Pancreas (tissue), 10 donors: Measurements from ENCODE around the gene LAMC3. TPM values are rescaled to one million over a fixed set of nuclear protein-coding genes. Genes with fewer than 3 reads are reported as not detected.
"Not testable (repeated sequence)": the region's sequence is repeated elsewhere in the genome, so short reads cannot be mapped to it uniquely, and the experiment has no call there.

ENCODE experiments used
- ATAC-seq, 4 donors: fragments of 200-7000 bp; cut with Tn5 transposase; one replicate each; pipeline versions ENCODE4 v1.8.0 to v1.9.1; 2020; ENCODE audit warnings: mild to moderate bottlenecking in 4 of 4, moderate library complexity in 4 of 4
- DNase-seq, 6 donors: peaks; one replicate each; pipeline ENCODE4 v3.0.0-alpha.2; 2020
- FAIRE-seq: peaks from 2 replicates; lab custom pipeline; 2012; peaks lifted over from hg19 to GRCh38; lab: Jason Lieb, UNC
- H3K27ac ChIP-seq, 4 donors: fragments of 200-600 bp; sonication (generic); 1 replicate in 3 of 4; 2 replicates in 1 of 4; pipeline versions ENCODE4 v1.5.0 to v1.8.0; 2020
- H3K27me3 ChIP-seq, 4 donors: fragments of 200-600 bp; one replicate each; pipeline ENCODE4 v1.8.0; 2021
- H3K36me3 ChIP-seq, 3 donors: fragments of 200-600 bp; sonication (generic) in 1 of 3; one replicate each; pipeline versions ENCODE4 v1.5.0 to v1.8.0; 2020 to 2021
- H3K4me1 ChIP-seq, 3 donors: fragments of 200-600 bp; one replicate each; pipeline ENCODE4 v1.8.0; 2021
- H3K4me3 ChIP-seq, 4 donors: fragments of 200-600 bp; sonication (generic) in 2 of 4; one replicate each; pipeline versions ENCODE4 v1.5.0 to v1.8.0; 2020 to 2021
- H3K9me3 ChIP-seq, 4 donors: fragments of 200-600 bp; one replicate each; pipeline ENCODE4 v1.8.0; 2021
- WGBS, 2 donors: extraction: QIAGEN DNeasy Blood & Tissue Kit; methylation state at CpG; one replicate each; pipeline ENCODE4 v1.1.7; 2013; 5-methylcytosine and 5-hydroxymethylcytosine counted together
- intact Hi-C, 3 donors: fragments of 100-400 bp; cut with DNase I; formaldehyde crosslinking; loops; one replicate each; pipeline versions ENCODE4 v1.11.1 to v1.14.2; 2022
- polyA plus RNA-seq, 2 donors: library from polyadenylated mRNA; stranded (reverse); fragments of 200-250 nt; gene quantifications; one replicate each; pipeline ENCODE4 v1.2.3, GENCODE V29; 2013
- total RNA-seq, 6 donors: library from RNA; stranded (reverse); fragmentation: NEBNext Ultra II Directional in 4 of 6; extraction: Animal tissue kit (Norgen Biotek cat#: 25700) in 4 of 6; gene quantifications; one replicate each; pipeline versions ENCODE4 v1.2.1 to v1.2.4, GENCODE V29; 2021 to 2023
- TF ChIP-seq, protein P1 (sequence below), 4 donors: fragments of 200-600 bp; sonication (generic) in 3 of 4; IDR thresholded peaks; one replicate each; pipeline versions ENCODE4 v1.5.0 to v1.8.0; 2021; ENCODE audit warnings: antibody characterized with exemption in 4 of 4
- donor health status: healthy with polysubstance abuse.
- donor health status: DM: no; HTN: no; CAD: no; lungs with moderate emphysema.
- donor health status: DM: no; HTN: no; CAD: no.
- donor health status: control.
- donor health status: control.
- donor health status: Bipolar disorder and iron deficiency.
- donor health status: DM: yes; HTN: yes; CAD: no.
- donor health status: DM: no; HTN: no; CAD: no.
- donor health status: DM: no; HTN: no; CAD: no.
- donor health status: DM: yes; HTN: yes; CAD: no.

The LAMC3 gene
- total and polyA plus RNA-seq, 8 donors, result 1.1 to 8.9 (median 2.7) TPM

DNA sequence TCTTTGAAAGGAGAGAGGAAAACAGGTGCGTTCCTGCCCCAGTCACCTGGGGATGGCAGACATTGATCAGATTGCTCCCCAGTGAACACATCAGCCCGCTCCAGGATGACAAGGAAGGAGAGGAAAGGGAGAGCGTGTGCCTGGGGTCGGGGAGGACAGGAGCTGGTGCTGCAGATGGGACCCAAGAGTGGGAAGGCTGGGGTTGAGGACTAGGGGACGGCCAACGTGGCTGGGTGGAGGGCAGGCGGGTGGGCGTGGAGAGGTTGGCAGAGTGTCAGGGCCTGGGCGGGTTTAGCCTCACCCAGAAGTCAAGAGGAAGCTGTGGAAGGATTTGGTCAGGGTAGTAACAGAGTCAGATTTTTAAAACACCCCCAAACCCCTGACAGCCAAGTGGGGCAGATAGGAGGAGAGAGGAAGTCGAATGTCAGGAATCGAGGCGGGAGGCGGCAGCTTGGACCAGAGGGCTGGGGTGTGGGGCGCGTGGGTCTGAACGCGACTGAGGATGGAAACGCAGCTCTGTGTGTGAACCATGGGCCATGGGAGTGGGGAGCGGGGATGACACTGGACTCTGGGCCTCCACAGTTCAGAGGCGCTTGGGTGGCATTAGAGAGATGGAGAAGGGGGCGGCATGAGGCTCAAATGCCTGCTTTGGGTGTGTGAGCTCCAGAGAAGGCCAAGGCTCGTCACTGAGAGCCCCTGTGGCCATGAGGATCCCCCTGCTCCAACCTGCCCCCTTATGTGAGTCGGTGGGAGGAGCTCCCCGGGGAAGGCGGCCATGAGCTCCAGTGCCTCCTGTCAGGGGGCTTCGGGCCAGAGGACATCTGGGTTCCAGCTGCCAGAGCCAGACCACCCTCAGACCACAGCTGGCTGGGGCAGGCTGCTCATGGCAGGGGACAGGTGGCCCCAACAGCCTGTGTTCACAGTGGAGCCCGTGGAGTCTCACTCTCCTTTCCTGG, 24.6 kb downstream of the LAMC3 start:
- 71 to 72% methylated on average over 27 of the region's 27 CpGs for WGBS, 2 donors
- H3K36me3 ChIP-seq, result no peaks in the 10 kb centered on the region
- H3K9me3 ChIP-seq, result no peaks in the 10 kb centered on the region
- H3K4me1 ChIP-seq, result no peaks in the 10 kb centered on the region
- TF ChIP-seq, protein P1, sequence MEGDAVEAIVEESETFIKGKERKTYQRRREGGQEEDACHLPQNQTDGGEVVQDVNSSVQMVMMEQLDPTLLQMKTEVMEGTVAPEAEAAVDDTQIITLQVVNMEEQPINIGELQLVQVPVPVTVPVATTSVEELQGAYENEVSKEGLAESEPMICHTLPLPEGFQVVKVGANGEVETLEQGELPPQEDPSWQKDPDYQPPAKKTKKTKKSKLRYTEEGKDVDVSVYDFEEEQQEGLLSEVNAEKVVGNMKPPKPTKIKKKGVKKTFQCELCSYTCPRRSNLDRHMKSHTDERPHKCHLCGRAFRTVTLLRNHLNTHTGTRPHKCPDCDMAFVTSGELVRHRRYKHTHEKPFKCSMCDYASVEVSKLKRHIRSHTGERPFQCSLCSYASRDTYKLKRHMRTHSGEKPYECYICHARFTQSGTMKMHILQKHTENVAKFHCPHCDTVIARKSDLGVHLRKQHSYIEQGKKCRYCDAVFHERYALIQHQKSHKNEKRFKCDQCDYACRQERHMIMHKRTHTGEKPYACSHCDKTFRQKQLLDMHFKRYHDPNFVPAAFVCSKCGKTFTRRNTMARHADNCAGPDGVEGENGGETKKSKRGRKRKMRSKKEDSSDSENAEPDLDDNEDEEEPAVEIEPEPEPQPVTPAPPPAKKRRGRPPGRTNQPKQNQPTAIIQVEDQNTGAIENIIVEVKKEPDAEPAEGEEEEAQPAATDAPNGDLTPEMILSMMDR (IDR thresholded peaks at IDR 0.05), result no peak
- no peak overlapping the region for H3K27ac ChIP-seq
- ATAC-seq (no peak), FAIRE-seq (no peak), DNase-seq (no peak)
- intact Hi-C loops, result no loop called here
- H3K4me3 ChIP-seq, result no peak overlapping the region
- no peaks in the 10 kb centered on the region for H3K27me3 ChIP-seq

DNA sequence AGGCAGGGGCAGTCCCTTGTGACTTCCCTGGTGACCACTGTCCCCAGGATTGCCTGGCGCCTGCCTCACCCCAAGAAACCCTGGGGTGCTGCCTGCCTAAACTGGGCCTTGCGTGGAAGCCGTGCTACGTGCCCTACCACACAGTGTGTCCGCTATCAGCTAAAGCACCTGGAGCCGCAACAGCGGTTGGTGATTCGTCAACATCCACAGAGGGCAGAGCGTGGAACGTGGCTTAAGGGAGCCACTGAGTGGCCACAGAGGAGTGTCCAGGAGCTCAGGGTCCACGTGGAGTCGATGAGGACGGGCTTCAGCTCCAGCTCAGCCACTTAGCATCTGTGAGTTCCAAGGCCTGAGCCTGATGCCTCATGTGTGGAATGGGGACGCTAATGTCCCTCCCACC, 25.3 kb downstream of the LAMC3 start:
- H3K27me3 ChIP-seq, result no peaks in the 10 kb centered on the region
- DNase-seq (no peak), FAIRE-seq (no peak), ATAC-seq (no peak)
- H3K4me1 ChIP-seq, result no peaks in the 10 kb centered on the region
- H3K4me3 ChIP-seq, result no peak overlapping the region
- no peaks in the 10 kb centered on the region for H3K9me3 ChIP-seq
- WGBS, 2 donors, result 80 to 87% methylated on average over 14 of the region's 14 CpGs
- intact Hi-C loops, result no loop called here
- TF ChIP-seq, protein P1 (IDR thresholded peaks at IDR 0.05), result no peak
- H3K36me3 ChIP-seq, result no peaks in the 10 kb centered on the region
- H3K27ac ChIP-seq, result no peak overlapping the region

DNA sequence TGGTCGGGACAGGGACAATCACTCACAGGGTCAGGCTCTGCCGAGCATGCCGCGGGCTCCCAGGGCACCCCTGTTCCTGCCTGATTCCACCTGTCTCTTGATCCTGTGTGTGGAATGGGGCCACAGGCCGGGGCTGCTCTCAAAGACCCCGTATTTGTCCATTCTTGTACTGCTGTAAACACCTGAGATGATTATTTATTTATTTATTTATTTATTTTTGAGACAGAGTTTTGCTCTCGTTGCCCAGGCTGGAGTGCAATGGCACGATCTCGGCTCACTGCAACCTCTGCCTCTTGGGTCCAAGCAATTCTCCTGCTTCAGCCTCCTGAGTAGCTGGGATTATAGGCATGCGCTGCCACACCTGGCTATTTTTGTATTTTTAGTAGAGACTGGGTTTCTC, 25.8 kb downstream of the LAMC3 start:
- 85% methylated on average over 10 of the region's 10 CpGs for WGBS, 2 donors
- H3K4me1 ChIP-seq, H3K27me3 ChIP-seq, H3K36me3 ChIP-seq, H3K4me3 ChIP-seq, H3K9me3 ChIP-seq, H3K27ac ChIP-seq, intact Hi-C loops, FAIRE-seq, DNase-seq, ATAC-seq: not testable (repeated sequence)

DNA sequence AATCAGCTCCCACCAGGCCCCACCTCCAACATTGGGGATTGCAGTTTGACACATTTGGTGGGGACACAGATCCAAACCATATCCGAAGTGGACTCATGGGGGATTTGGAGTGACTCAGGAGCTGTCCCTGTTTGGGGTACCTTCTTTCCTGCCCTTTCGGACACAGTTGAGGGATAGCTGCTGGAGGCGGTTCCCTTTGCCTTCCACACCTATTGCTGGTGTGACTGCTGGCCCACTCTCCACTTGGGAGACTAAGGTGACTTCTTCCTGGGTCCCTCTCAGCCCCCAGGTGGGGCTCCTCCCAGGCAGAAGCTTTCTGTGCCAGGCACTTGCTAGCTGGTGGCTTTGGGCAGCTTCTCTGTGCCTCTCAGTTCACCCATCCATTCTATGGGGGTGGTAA, 26.6 kb downstream of the LAMC3 start:
- no peak for FAIRE-seq

DNA sequence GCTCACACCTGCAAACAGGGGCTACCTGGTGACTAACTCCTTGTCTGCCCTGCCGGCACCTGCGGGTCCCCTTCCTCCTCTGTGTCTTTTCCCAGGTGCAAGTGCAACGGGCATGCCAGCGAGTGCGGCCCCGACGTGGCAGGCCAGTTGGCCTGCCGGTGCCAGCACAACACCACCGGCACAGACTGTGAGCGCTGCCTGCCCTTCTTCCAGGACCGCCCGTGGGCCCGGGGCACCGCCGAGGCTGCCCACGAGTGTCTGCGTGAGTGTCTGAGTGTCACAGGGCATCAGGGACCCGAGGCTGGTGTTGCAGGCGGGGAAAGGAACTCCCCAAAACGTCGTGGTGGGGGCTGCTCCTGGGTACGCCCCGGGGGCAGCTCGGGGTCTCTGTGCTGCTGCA, 27.1 kb downstream of the LAMC3 start:
- Histone ChIP-seq H3K27ac (no peak overlapping the region), H3K4me1 (no peaks in the 10 kb centered on the region), H3K27me3 (no peaks in the 10 kb centered on the region), H3K9me3 (no peaks in the 10 kb centered on the region), H3K36me3 (no peaks in the 10 kb centered on the region), H3K4me3 (no peak overlapping the region)
- TF ChIP-seq, protein P1 (IDR thresholded peaks at IDR 0.05), result no peak
- intact Hi-C loops, result no loop called here
- 63 to 67% methylated on average over 22 to 24 of the region's 24 CpGs for WGBS, 2 donors
- FAIRE-seq, result no peak
- no peak for DNase-seq
- ATAC-seq, result no peak

More for the DNA sequence above, 26.6 kb downstream of the LAMC3 start:
- intact Hi-C loops, result no loop called here
- DNase-seq (no peak), ATAC-seq (no peak)
- no peak overlapping the region for H3K4me3 ChIP-seq
- no peak overlapping the region for H3K27ac ChIP-seq
- WGBS, 2 donors, result 80 to 97% methylated on average over 3 of the region's 3 CpGs
- no peaks in the 10 kb centered on the region for H3K4me1 ChIP-seq
- no peaks in the 10 kb centered on the region for H3K36me3 ChIP-seq
- TF ChIP-seq, protein P1 (IDR thresholded peaks at IDR 0.05), result no peak
- no peaks in the 10 kb centered on the region for H3K27me3 ChIP-seq
- no peaks in the 10 kb centered on the region for H3K9me3 ChIP-seq
